ENCODE results near the gene CGNL1.

The CGNL1 gene

GRCh38 chr15:57537072-57537471, 160.8 kb downstream of the CGNL1 start:
- Histone ChIP-seq H3K4me3 (ENCODE audit: low read depth in 1 of 5, low read length in 5 of 5) (no peak overlapping the region), H3K4me1 (ENCODE audit: control insufficient read depth in 5 of 5, insufficient read depth in 5 of 5, low read length in 5 of 5) (peaks cover 0 to 21% (median 10%) of the 10 kb centered on the region in 5 donors), H3K27me3 (ENCODE audit: control insufficient read depth in 5 of 5, insufficient read depth in 4 of 5, low read length in 5 of 5) (no peaks in the 10 kb centered on the region), H3K9ac (ENCODE audit: low read length in 5 of 5) (no peak overlapping the region), H3K9me3 (ENCODE audit: control insufficient read depth in 5 of 5, low read length in 5 of 5) (no peaks in the 10 kb centered on the region), H3K36me3 (ENCODE audit: control insufficient read depth in 5 of 5, insufficient read depth in 5 of 5, low read length in 5 of 5) (no peaks in the 10 kb centered on the region), H3K27ac (ENCODE audit: low read depth, low read length) (no peak overlapping the region)

GRCh38 chr15:57537488-57538264, 161.4 kb downstream of the CGNL1 start:
- H3K36me3 ChIP-seq (ENCODE audit: control insufficient read depth in 5 of 5, insufficient read depth in 5 of 5, low read length in 5 of 5) = no peaks in the 10 kb centered on the region
- no peaks in the 10 kb centered on the region for H3K9me3 ChIP-seq (ENCODE audit: control insufficient read depth in 5 of 5, low read length in 5 of 5)
- no peaks in the 10 kb centered on the region for H3K27me3 ChIP-seq (ENCODE audit: control insufficient read depth in 5 of 5, insufficient read depth in 4 of 5, low read length in 5 of 5)
- H3K4me1 ChIP-seq (ENCODE audit: control insufficient read depth in 5 of 5, insufficient read depth in 5 of 5, low read length in 5 of 5) = peaks cover 0 to 21% (median 10%) of the 10 kb centered on the region in 5 donors
- H3K9ac ChIP-seq (ENCODE audit: low read length in 5 of 5) = no peak overlapping the region
- H3K27ac ChIP-seq (ENCODE audit: low read depth, low read length) = no peak overlapping the region
- no peak overlapping the region for H3K4me3 ChIP-seq (ENCODE audit: low read depth in 1 of 5, low read length in 5 of 5)

- no peaks in the 10 kb centered on the region for H3K27me3 ChIP-seq (ENCODE audit: control insufficient read depth in 5 of 5, insufficient read depth in 4 of 5, low read length in 5 of 5)
- no peaks in the 10 kb centered on the region for H3K9me3 ChIP-seq (ENCODE audit: control insufficient read depth in 5 of 5, low read length in 5 of 5)
- H3K36me3 ChIP-seq (ENCODE audit: control insufficient read depth in 5 of 5, insufficient read depth in 5 of 5, low read length in 5 of 5) = no peaks in the 10 kb centered on the region
- H3K4me3 ChIP-seq (ENCODE audit: low read depth in 1 of 5, low read length in 5 of 5) = no peak overlapping the region
- no peak overlapping the region for H3K27ac ChIP-seq (ENCODE audit: low read depth, low read length)
- H3K9ac ChIP-seq (ENCODE audit: low read length in 5 of 5) = no peak overlapping the region
- H3K4me1 ChIP-seq (ENCODE audit: control insufficient read depth in 5 of 5, insufficient read depth in 5 of 5, low read length in 5 of 5) = peaks cover 0 to 21% (median 10%) of the 10 kb centered on the region in 5 donors
These were observed 161.9 kb downstream of the CGNL1 start for GRCh38 chr15:57538265-57538529.

- Histone ChIP-seq H3K36me3 (ENCODE audit: control insufficient read depth in 5 of 5, insufficient read depth in 5 of 5, low read length in 5 of 5) (no peaks in the 10 kb centered on the region), H3K27ac (ENCODE audit: low read depth, low read length) (no peak overlapping the region), H3K4me3 (ENCODE audit: low read depth in 1 of 5, low read length in 5 of 5) (no peak overlapping the region), H3K9me3 (ENCODE audit: control insufficient read depth in 5 of 5, low read length in 5 of 5) (no peaks in the 10 kb centered on the region), H3K27me3 (ENCODE audit: control insufficient read depth in 5 of 5, insufficient read depth in 4 of 5, low read length in 5 of 5) (no peaks in the 10 kb centered on the region), H3K9ac (ENCODE audit: low read length in 5 of 5) (no peak overlapping the region), H3K4me1 (ENCODE audit: control insufficient read depth in 5 of 5, insufficient read depth in 5 of 5, low read length in 5 of 5) (peaks cover 0 to 17% (median 10%) of the 10 kb centered on the region in 5 donors)
These were observed 162.5 kb downstream of the CGNL1 start for GRCh38 chr15:57538821-57539220.

GRCh38 chr15:57540211-57540610, 163.9 kb downstream of the CGNL1 start:
- H3K4me3 ChIP-seq (ENCODE audit: low read depth in 1 of 5, low read length in 5 of 5) = no peak overlapping the region
- no peak overlapping the region for H3K9ac ChIP-seq (ENCODE audit: low read length in 5 of 5)
- no peak overlapping the region for H3K27ac ChIP-seq (ENCODE audit: low read depth, low read length)
- no peaks in the 10 kb centered on the region for H3K27me3 ChIP-seq (ENCODE audit: control insufficient read depth in 5 of 5, insufficient read depth in 4 of 5, low read length in 5 of 5)
- no peaks in the 10 kb centered on the region for H3K36me3 ChIP-seq (ENCODE audit: control insufficient read depth in 5 of 5, insufficient read depth in 5 of 5, low read length in 5 of 5)
- H3K9me3 ChIP-seq (ENCODE audit: control insufficient read depth in 5 of 5, low read length in 5 of 5) = no peaks in the 10 kb centered on the region
- H3K4me1 ChIP-seq (ENCODE audit: control insufficient read depth in 5 of 5, insufficient read depth in 5 of 5, low read length in 5 of 5) = peaks cover 0 to 10% (median 5%) of the 10 kb centered on the region in 5 donors

- no peak overlapping the region for H3K27ac ChIP-seq (ENCODE audit: low read depth, low read length)
- no peak overlapping the region for H3K9ac ChIP-seq (ENCODE audit: low read length in 5 of 5)
- no peaks in the 10 kb centered on the region for H3K27me3 ChIP-seq (ENCODE audit: control insufficient read depth in 5 of 5, insufficient read depth in 4 of 5, low read length in 5 of 5)
- no peaks in the 10 kb centered on the region for H3K9me3 ChIP-seq (ENCODE audit: control insufficient read depth in 5 of 5, low read length in 5 of 5)
- H3K4me3 ChIP-seq (ENCODE audit: low read depth in 1 of 5, low read length in 5 of 5) = no peak overlapping the region
- H3K4me1 ChIP-seq (ENCODE audit: control insufficient read depth in 5 of 5, insufficient read depth in 5 of 5, low read length in 5 of 5) = peaks cover 0 to 10% (median 5%) of the 10 kb centered on the region in 5 donors
- no peaks in the 10 kb centered on the region for H3K36me3 ChIP-seq (ENCODE audit: control insufficient read depth in 5 of 5, insufficient read depth in 5 of 5, low read length in 5 of 5)
These were observed 164.4 kb downstream of the CGNL1 start for GRCh38 chr15:57540736-57541135.

- Histone ChIP-seq H3K36me3 (ENCODE audit: control insufficient read depth in 5 of 5, insufficient read depth in 5 of 5, low read length in 5 of 5) (no peaks in the 10 kb centered on the region), H3K27ac (ENCODE audit: low read depth, low read length) (no peak overlapping the region), H3K9me3 (ENCODE audit: control insufficient read depth in 5 of 5, low read length in 5 of 5) (no peaks in the 10 kb centered on the region), H3K9ac (ENCODE audit: low read length in 5 of 5) (no peak overlapping the region), H3K4me1 (ENCODE audit: control insufficient read depth in 5 of 5, insufficient read depth in 5 of 5, low read length in 5 of 5) (peaks cover 0 to 10% (median 5%) of the 10 kb centered on the region in 5 donors), H3K27me3 (ENCODE audit: control insufficient read depth in 5 of 5, insufficient read depth in 4 of 5, low read length in 5 of 5) (no peaks in the 10 kb centered on the region), H3K4me3 (ENCODE audit: low read depth in 1 of 5, low read length in 5 of 5) (no peak overlapping the region)
These were observed 165.0 kb downstream of the CGNL1 start for GRCh38 chr15:57541271-57541670.

GRCh38 chr15:57541805-57542504, 165.7 kb downstream of the CGNL1 start:
- Histone ChIP-seq H3K9ac (ENCODE audit: low read length in 5 of 5) (no peak overlapping the region), H3K4me1 (ENCODE audit: control insufficient read depth in 5 of 5, insufficient read depth in 5 of 5, low read length in 5 of 5) (peaks cover 0 to 6% (median 2%) of the 10 kb centered on the region in 5 donors), H3K4me3 (ENCODE audit: low read depth in 1 of 5, low read length in 5 of 5) (no peak overlapping the region), H3K27ac (ENCODE audit: low read depth, low read length) (no peak overlapping the region), H3K36me3 (ENCODE audit: control insufficient read depth in 5 of 5, insufficient read depth in 5 of 5, low read length in 5 of 5) (no peaks in the 10 kb centered on the region), H3K27me3 (ENCODE audit: control insufficient read depth in 5 of 5, insufficient read depth in 4 of 5, low read length in 5 of 5) (no peaks in the 10 kb centered on the region), H3K9me3 (ENCODE audit: control insufficient read depth in 5 of 5, low read length in 5 of 5) (no peaks in the 10 kb centered on the region)

- Histone ChIP-seq H3K9ac (ENCODE audit: low read length in 5 of 5) (no peak overlapping the region), H3K27ac (ENCODE audit: low read depth, low read length) (no peak overlapping the region), H3K9me3 (ENCODE audit: control insufficient read depth in 5 of 5, low read length in 5 of 5) (no peaks in the 10 kb centered on the region), H3K36me3 (ENCODE audit: control insufficient read depth in 5 of 5, insufficient read depth in 5 of 5, low read length in 5 of 5) (no peaks in the 10 kb centered on the region), H3K27me3 (ENCODE audit: control insufficient read depth in 5 of 5, insufficient read depth in 4 of 5, low read length in 5 of 5) (no peaks in the 10 kb centered on the region), H3K4me3 (ENCODE audit: low read depth in 1 of 5, low read length in 5 of 5) (no peak overlapping the region), H3K4me1 (ENCODE audit: control insufficient read depth in 5 of 5, insufficient read depth in 5 of 5, low read length in 5 of 5) (peaks cover 0 to 1% (median 0%) of the 10 kb centered on the region in 5 donors)
These were observed 166.2 kb downstream of the CGNL1 start for GRCh38 chr15:57542505-57542817.

GRCh38 chr15:57544848-57545480, 168.7 kb downstream of the CGNL1 start:
- H3K9ac ChIP-seq (ENCODE audit: low read length in 5 of 5) = no peak overlapping the region
- no peak overlapping the region for H3K4me3 ChIP-seq (ENCODE audit: low read depth in 1 of 5, low read length in 5 of 5)
- H3K36me3 ChIP-seq (ENCODE audit: control insufficient read depth in 5 of 5, insufficient read depth in 5 of 5, low read length in 5 of 5) = no peaks in the 10 kb centered on the region

More at GRCh38 chr15:57544848-57545480, 168.7 kb downstream of the CGNL1 start:
- Histone ChIP-seq H3K27me3 (ENCODE audit: control insufficient read depth in 5 of 5, insufficient read depth in 4 of 5, low read length in 5 of 5) (no peaks in the 10 kb centered on the region), H3K4me1 (ENCODE audit: control insufficient read depth in 5 of 5, insufficient read depth in 5 of 5, low read length in 5 of 5) (no peaks in the 10 kb centered on the region), H3K9me3 (ENCODE audit: control insufficient read depth in 5 of 5, low read length in 5 of 5) (no peaks in the 10 kb centered on the region), H3K27ac (ENCODE audit: low read depth, low read length) (no peak overlapping the region)

Data from subcutaneous abdominal adipose tissue (tissue), 5 donors.